ENCODE results near the gene DNAH6.

The DNAH6 gene

GRCh38 chr2:84729224-84729623, 212.9 kb downstream of the DNAH6 start:
- H3K4me3 ChIP-seq (ENCODE audit: low read depth in 1 of 2, low read length in 1 of 2), result no peak overlapping the region
- H3K27me3 ChIP-seq, result no peaks in the 10 kb centered on the region
- no peak for TF ChIP-seq CTCF (IDR thresholded peaks at IDR 0.05)
- H3K36me3 ChIP-seq, result no peaks in the 10 kb centered on the region
- no peaks in the 10 kb centered on the region for H3K4me1 ChIP-seq (ENCODE audit: control insufficient read depth in 1 of 2, insufficient read depth in 1 of 2, low read depth in 1 of 2, low read length in 1 of 2)
- H3K9me3 ChIP-seq, result no peaks in the 10 kb centered on the region
- H3K27ac ChIP-seq, result no peak overlapping the region

- H3K4me3 ChIP-seq (ENCODE audit: low read depth in 1 of 2, low read length in 1 of 2), result no peak overlapping the region
- H3K27ac ChIP-seq, result no peak overlapping the region
- no peaks in the 10 kb centered on the region for H3K27me3 ChIP-seq
- H3K9me3 ChIP-seq, result no peaks in the 10 kb centered on the region
- H3K4me1 ChIP-seq (ENCODE audit: control insufficient read depth in 1 of 2, insufficient read depth in 1 of 2, low read depth in 1 of 2, low read length in 1 of 2), result no peaks in the 10 kb centered on the region
- TF ChIP-seq CTCF (IDR thresholded peaks at IDR 0.05), result no peak
- H3K36me3 ChIP-seq, result no peaks in the 10 kb centered on the region
Measured at GRCh38 chr2:84731185-84731584, 214.9 kb downstream of the DNAH6 start.

- H3K27me3 ChIP-seq, result no peaks in the 10 kb centered on the region
- TF ChIP-seq CTCF (IDR thresholded peaks at IDR 0.05), result no peak
Measured at GRCh38 chr2:84732897-84733778, 216.8 kb downstream of the DNAH6 start.

GRCh38 chr2:84735389-84735788, 219.1 kb downstream of the DNAH6 start:
- no peak for TF ChIP-seq CTCF (IDR thresholded peaks at IDR 0.05)
- no peak overlapping the region for H3K27ac ChIP-seq
- H3K9me3 ChIP-seq, result no peaks in the 10 kb centered on the region
- no peak overlapping the region for H3K4me3 ChIP-seq (ENCODE audit: low read depth in 1 of 2, low read length in 1 of 2)
- no peaks in the 10 kb centered on the region for H3K27me3 ChIP-seq
- H3K36me3 ChIP-seq, result no peaks in the 10 kb centered on the region
- H3K4me1 ChIP-seq (ENCODE audit: control insufficient read depth in 1 of 2, insufficient read depth in 1 of 2, low read depth in 1 of 2, low read length in 1 of 2), result no peaks in the 10 kb centered on the region

More at GRCh38 chr2:84732897-84733778, 216.8 kb downstream of the DNAH6 start:
- no peaks in the 10 kb centered on the region for H3K9me3 ChIP-seq
- no peaks in the 10 kb centered on the region for H3K36me3 ChIP-seq
- no peak overlapping the region for H3K4me3 ChIP-seq (ENCODE audit: low read depth in 1 of 2, low read length in 1 of 2)
- H3K27ac ChIP-seq, result no peak overlapping the region
- H3K4me1 ChIP-seq (ENCODE audit: control insufficient read depth in 1 of 2, insufficient read depth in 1 of 2, low read depth in 1 of 2, low read length in 1 of 2), result no peaks in the 10 kb centered on the region

GRCh38 chr2:84741182-84741822, 225.0 kb downstream of the DNAH6 start:
- Histone ChIP-seq H3K27ac (no peak overlapping the region), H3K27me3 (no peaks in the 10 kb centered on the region), H3K4me1 (ENCODE audit: control insufficient read depth in 1 of 2, insufficient read depth in 1 of 2, low read depth in 1 of 2, low read length in 1 of 2) (no peaks in the 10 kb centered on the region), H3K9me3 (no peaks in the 10 kb centered on the region), H3K36me3 (no peaks in the 10 kb centered on the region), H3K4me3 (ENCODE audit: low read depth in 1 of 2, low read length in 1 of 2) (no peak overlapping the region)
- no peak for TF ChIP-seq CTCF (IDR thresholded peaks at IDR 0.05)
